GM10248 (cell line): ENCODE data around the gene ARHGAP20.

Experiments used
- CTCF ChIA-PET: fragments of 300-600 bp; sonication (Branson Sonifier 250); formaldehyde crosslinking; extraction: SDS; loops from one replicate; lab custom pipeline; 2021; ENCODE audit warnings: antibody characterized with exemption; lab: Yijun Ruan, JAX
- POLR2A ChIA-PET: fragments of 350-650 bp; sonication (Branson Sonifier 250); formaldehyde crosslinking; extraction: SDS; loops from one replicate; lab custom pipeline; 2020; ENCODE audit warnings: antibody characterized with exemption; lab: Yijun Ruan, JAX
- DNase-seq: peaks from one replicate; pipeline ENCODE4 v3.0.0; 2012; ENCODE audit errors: extremely low spot score
- CTCF ChIP-seq: IDR thresholded peaks from 2 replicates; pipeline ENCODE4 v1.5.1; 2012; ENCODE audit warnings: mild to moderate bottlenecking, low read depth; ENCODE audit errors: extremely low read depth, missing control alignments, control extremely low read depth

The ARHGAP20 gene

GRCh38 chr11:110675548-110675947 is 36.7 kb downstream of the ARHGAP20 start:
- CTCF ChIA-PET = no interaction called here
- POLR2A ChIA-PET = no interaction called here
- no peak for DNase-seq
- no peak for TF ChIP-seq CTCF

- no peak for DNase-seq
- TF ChIP-seq CTCF = no peak
- CTCF ChIA-PET = no interaction called here
- POLR2A ChIA-PET = no interaction called here
These were observed 46.4 kb downstream of the ARHGAP20 start for GRCh38 chr11:110665689-110666465.

- no peak for TF ChIP-seq CTCF
- no peak for DNase-seq
- CTCF ChIA-PET = no interaction called here
- POLR2A ChIA-PET = no interaction called here
These were observed 56.3 kb downstream of the ARHGAP20 start for GRCh38 chr11:110655967-110656366.

GRCh38 chr11:110654456-110654855 is 57.8 kb downstream of the ARHGAP20 start:
- no peak for TF ChIP-seq CTCF
- POLR2A ChIA-PET = no interaction called here
- CTCF ChIA-PET = no interaction called here
- DNase-seq = no peak

- ChIA-PET POLR2A (no interaction called here), CTCF (no interaction called here)
- no peak for TF ChIP-seq CTCF
- DNase-seq = no peak
These were observed 67.0 kb downstream of the ARHGAP20 start for GRCh38 chr11:110645253-110645652.

GRCh38 chr11:110634370-110634769 is 77.9 kb downstream of the ARHGAP20 start:
- ChIA-PET CTCF (interaction anchor here (1.5 kb wide), 1 partner anchor 25 kb away, joined by 5 read pairs; no protein-coding TSS in a partner anchor), POLR2A (no interaction called here)
- no peak for TF ChIP-seq CTCF
- DNase-seq = no peak
